AG04449 (cell line): Measurements from ENCODE around the gene SLC49A3.

ENCODE experiments used
- CTCF ChIA-PET: fragments of 350-600 bp; formaldehyde crosslinking; extraction: SDS; loops from one replicate; lab custom pipeline; 2021; ENCODE audit warnings: antibody characterized with exemption; lab: Yijun Ruan, JAX
- POLR2A ChIA-PET: fragments of 400-600, 350-600 bp; formaldehyde crosslinking; extraction: SDS; loops from one replicate; lab custom pipeline; 2020; ENCODE audit warnings: antibody characterized with exemption, inconsistent platforms; lab: Yijun Ruan, JAX
- DNase-seq: peaks from one replicate; pipeline ENCODE4 v3.0.0-alpha.2; 2010; ENCODE audit warnings: low read depth, low spot score
- H3K4me3 ChIP-seq: 2 replicates; pipeline ENCODE4 v1.5.1; 2011; ENCODE audit warnings: low read depth, mild to moderate bottlenecking, control low read depth, low read length
- TF ChIP-seq, protein P1 (sequence below): IDR thresholded peaks from one replicate; pipeline ENCODE4 v1.5.1; 2011; ENCODE audit warnings: mild to moderate bottlenecking, moderate library complexity, low read length, control low read depth, inconsistent platforms; ENCODE audit not compliant: insufficient read depth; ENCODE audit errors: missing control alignments

The SLC49A3 gene

DNA sequence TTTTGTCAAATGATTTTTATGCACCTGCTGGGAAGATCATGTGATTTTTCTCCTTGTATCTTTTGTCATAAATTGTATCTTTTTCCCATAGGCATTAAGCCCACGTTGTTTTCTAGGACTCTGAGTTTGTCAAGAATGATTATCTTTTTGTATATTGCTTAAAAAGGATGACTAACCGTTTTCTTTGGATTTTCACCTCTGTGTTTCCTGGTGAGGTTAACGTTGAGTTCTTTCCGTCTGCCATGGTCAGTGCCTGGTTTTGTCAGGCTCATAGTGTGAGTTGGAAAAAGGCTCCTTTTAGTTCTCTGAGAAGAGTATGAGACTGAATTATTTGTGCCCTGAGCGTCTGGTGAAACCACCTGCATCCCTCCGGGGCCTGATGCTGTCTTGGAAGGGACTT is 38.6 kb upstream of the SLC49A3 start:
- ChIA-PET CTCF (interaction anchor here (2.3 kb wide), 1 partner anchor 15 kb away, joined by 14 read pairs; no protein-coding TSS in a partner anchor), POLR2A (no interaction called here)
- H3K4me3 ChIP-seq: no peak overlapping the region
- TF ChIP-seq, protein P1, sequence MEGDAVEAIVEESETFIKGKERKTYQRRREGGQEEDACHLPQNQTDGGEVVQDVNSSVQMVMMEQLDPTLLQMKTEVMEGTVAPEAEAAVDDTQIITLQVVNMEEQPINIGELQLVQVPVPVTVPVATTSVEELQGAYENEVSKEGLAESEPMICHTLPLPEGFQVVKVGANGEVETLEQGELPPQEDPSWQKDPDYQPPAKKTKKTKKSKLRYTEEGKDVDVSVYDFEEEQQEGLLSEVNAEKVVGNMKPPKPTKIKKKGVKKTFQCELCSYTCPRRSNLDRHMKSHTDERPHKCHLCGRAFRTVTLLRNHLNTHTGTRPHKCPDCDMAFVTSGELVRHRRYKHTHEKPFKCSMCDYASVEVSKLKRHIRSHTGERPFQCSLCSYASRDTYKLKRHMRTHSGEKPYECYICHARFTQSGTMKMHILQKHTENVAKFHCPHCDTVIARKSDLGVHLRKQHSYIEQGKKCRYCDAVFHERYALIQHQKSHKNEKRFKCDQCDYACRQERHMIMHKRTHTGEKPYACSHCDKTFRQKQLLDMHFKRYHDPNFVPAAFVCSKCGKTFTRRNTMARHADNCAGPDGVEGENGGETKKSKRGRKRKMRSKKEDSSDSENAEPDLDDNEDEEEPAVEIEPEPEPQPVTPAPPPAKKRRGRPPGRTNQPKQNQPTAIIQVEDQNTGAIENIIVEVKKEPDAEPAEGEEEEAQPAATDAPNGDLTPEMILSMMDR: no peak
- no peak for DNase-seq

DNA sequence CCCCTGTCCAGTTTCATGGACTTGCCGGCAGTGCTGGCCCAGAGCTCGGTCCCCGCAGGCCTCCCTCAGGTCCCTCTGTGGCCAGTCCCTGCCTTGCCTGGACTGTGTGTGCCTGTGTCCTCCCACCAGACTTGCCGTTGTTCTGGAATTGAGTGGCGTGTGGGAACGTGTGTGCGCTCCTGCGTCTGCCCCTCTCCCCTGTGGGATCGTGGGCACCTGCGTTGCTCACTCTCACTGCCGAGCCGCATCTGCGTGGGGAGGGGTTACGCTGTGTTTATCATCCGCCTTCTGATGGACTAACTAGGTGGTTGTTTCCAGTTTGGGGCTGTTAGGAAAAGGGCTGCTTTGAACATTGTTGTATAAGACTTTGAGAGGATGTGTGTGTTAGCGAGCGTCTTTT is 37.9 kb upstream of the SLC49A3 start:
- H3K4me3 ChIP-seq: no peak overlapping the region
- TF ChIP-seq, protein P1: no peak
- CTCF ChIA-PET: interaction anchor here (2.3 kb wide), 1 partner anchor 15 kb away, joined by 14 read pairs; no protein-coding TSS in a partner anchor
- POLR2A ChIA-PET: interaction anchor here (0.5 kb wide), 1 partner anchor 57 kb away, joined by 4 read pairs; no protein-coding TSS in a partner anchor
- no peak for DNase-seq

GRCh38 chr4:726235-726787 is 37.4 kb upstream of the SLC49A3 start:
- ChIA-PET POLR2A (no interaction called here), CTCF (interaction anchor here (2.3 kb wide), 1 partner anchor 16 kb away, joined by 14 read pairs; no protein-coding TSS in a partner anchor)
- no peak overlapping the region for H3K4me3 ChIP-seq
- TF ChIP-seq, protein P1: no peak
- no peak for DNase-seq

DNA sequence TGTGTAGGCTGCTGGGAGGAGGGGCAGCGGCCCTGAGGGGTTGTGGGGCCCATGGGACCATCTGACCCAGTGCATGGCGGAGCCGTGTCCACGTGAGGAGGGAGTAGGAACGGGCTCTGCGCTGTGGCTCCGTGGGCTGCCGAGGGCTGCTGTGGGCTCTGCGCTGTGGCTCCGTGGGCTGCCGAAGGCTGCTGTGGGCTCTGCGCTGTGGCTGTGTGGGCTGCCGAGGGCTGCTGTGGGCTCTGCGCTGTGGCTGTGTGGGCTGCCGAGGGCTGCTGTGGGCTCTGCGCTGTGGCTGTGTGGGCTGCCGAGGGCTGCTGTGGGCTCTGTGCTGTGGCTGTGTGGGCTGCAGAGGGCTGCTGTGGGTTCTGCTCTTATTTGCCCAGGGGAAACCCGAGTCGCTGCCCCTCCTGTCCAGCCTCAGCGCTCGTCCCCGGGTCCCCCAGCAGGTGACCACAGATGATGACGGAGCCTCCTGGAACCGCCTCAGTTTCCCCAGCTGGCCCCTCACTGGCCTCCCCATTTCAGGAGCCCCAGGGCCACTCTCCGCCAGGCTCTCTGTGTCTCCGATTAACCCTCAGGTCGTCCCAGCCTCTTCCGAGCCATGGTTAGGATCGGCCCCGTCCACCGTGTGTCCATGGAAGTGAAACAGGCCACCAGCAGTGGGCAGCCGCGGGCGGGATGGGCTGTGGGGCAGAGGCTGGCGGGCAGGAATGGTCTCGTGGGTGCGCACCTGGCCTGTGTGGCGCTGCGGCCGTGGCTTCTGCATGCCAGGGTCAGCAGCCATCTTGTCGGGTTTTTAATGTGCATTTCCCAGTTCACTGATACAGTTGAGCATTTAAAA is 36.7 kb upstream of the SLC49A3 start:
- no peak for DNase-seq
- ChIA-PET CTCF (no interaction called here), POLR2A (no interaction called here)
- no peak overlapping the region for H3K4me3 ChIP-seq
- TF ChIP-seq, protein P1: no peak

DNA sequence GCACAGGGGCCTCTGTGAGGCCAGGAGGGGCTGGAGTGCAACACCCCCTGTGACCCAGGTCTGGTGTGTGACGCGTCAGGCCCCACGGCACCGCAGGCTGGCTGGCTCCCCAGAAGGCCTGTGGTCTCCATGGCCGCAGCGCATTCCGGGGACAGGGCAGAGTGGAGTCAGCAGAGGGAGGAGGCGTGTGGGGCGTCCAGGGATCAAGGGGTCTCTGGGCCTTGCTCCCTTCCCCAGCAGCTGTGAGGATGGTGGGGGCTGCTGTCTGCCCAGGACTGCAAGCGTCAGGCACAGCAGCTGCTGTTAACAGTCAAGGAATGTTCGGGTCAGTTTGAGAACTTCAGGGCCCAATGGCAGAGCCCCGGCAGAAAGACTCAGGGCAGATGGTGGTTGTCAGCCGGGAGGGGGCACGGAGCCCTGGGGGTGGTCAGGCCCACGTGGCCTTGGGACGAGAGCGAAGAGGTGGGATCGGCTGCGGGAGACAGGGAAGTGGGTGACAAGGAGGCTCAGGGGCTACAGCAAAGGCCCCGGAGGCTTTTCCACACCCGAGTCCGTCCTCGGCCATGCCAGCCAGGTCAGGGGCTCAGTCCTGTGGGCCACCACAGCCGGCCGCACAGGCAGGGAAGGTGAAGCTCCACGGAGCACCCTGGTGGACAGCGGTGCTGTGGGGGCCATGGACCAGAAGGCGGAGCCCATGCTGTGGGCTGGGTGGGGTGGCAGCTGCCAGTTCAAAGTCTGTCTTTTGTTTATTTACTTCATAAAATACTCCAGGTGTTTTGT is 35.0 kb upstream of the SLC49A3 start:
- ChIA-PET CTCF (interaction anchor here (2.3 kb wide), 1 partner anchor 18 kb away, joined by 8 read pairs; no protein-coding TSS in a partner anchor), POLR2A (no interaction called here)
- no peak for DNase-seq
- TF ChIP-seq, protein P1: no peak
- H3K4me3 ChIP-seq: no peak overlapping the region
